HL-60 (cell line): ENCODE data around the gene PANX1.

Source experiments
- DNase-seq, 2 experiments: peaks; one replicate each; pipeline ENCODE4 v3.0.0-alpha.2; 2010 to 2020; ENCODE audit warnings: low read depth in 1 of 2, low spot score in 1 of 2
- H3K27ac ChIP-seq: fragments of 250-450 bp; sonication (Bioruptor Pico); replicated peaks from 2 replicates; pipeline ENCODE4 v1.5.1; 2020; ENCODE audit warnings: mild to moderate bottlenecking, moderate library complexity
- H3K27me3 ChIP-seq: fragments of 250-450 bp; sonication (Bioruptor Pico); 2 replicates; pipeline ENCODE4 v1.5.1; 2021; ENCODE audit warnings: mild to moderate bottlenecking, moderate library complexity; ENCODE audit not compliant: insufficient read depth, poor library complexity, severe bottlenecking
- H3K4me3 ChIP-seq: replicated peaks from 2 replicates; pipeline ENCODE4 v1.5.1; 2011; ENCODE audit warnings: mild to moderate bottlenecking, control low read depth, low read length; ENCODE audit not compliant: insufficient read depth
- CTCF ChIP-seq: IDR thresholded peaks from one replicate; pipeline ENCODE4 v1.5.1; 2011; ENCODE audit warnings: low read length, control low read depth, inconsistent platforms; ENCODE audit not compliant: insufficient read depth
- GABPA ChIP-seq: IDR thresholded peaks from 2 replicates; pipeline ENCODE4 v1.6.1; 2012; ENCODE audit warnings: low read depth
- POLR2AphosphoS5 ChIP-seq: IDR thresholded peaks from 2 replicates; pipeline ENCODE4 v1.6.1; 2012; ENCODE audit warnings: low read depth
- REST ChIP-seq: IDR thresholded peaks from 2 replicates; pipeline ENCODE4 v1.6.1; 2012; ENCODE audit warnings: low read depth; ENCODE audit not compliant: insufficient replicate concordance
- SPI1 ChIP-seq: IDR thresholded peaks from 2 replicates; pipeline ENCODE4 v1.6.1; 2012; ENCODE audit warnings: low read depth, mild to moderate bottlenecking, borderline replicate concordance

Gene PANX1

GRCh38 chr11:94150056-94150455 lies 21.4 kb downstream of the PANX1 start:
- H3K27ac ChIP-seq: no peak overlapping the region
- H3K27me3 ChIP-seq: no peaks in the 10 kb centered on the region
- H3K4me3 ChIP-seq: no peak overlapping the region
- DNase-seq: no peak
- no peak for TF ChIP-seq CTCF
- TF ChIP-seq SPI1: no peak
- no peak for TF ChIP-seq GABPA
- TF ChIP-seq REST: no peak
- TF ChIP-seq POLR2AphosphoS5: no peak

GRCh38 chr11:94150704-94151685 lies 22.4 kb downstream of the PANX1 start:
- Histone ChIP-seq H3K27ac (no peak overlapping the region), H3K4me3 (no peak overlapping the region), H3K27me3 (no peaks in the 10 kb centered on the region)
- DNase-seq: no peak
- TF ChIP-seq POLR2AphosphoS5 (no peak), GABPA (no peak), SPI1 (peak; percentile 25; the same call in 1 of the 2 replicates), CTCF (no peak), REST (no peak)

GRCh38 chr11:94151903-94152677 lies 23.4 kb downstream of the PANX1 start:
- no peak for TF ChIP-seq GABPA
- no peak for TF ChIP-seq CTCF
- TF ChIP-seq POLR2AphosphoS5: no peak
- no peak for TF ChIP-seq SPI1
- TF ChIP-seq REST: no peak
- no peak overlapping the region for H3K27ac ChIP-seq
- no peaks in the 10 kb centered on the region for H3K27me3 ChIP-seq
- no peak overlapping the region for H3K4me3 ChIP-seq
- DNase-seq: no peak
